WTC11 (cell line): Measurements from ENCODE around the gene TEX35.
A peak's percentile ranks its signal among the peaks of the same experiment; 100 is the strongest.

Source experiments
- TF ChIP-seq, protein P1 (sequence below): sonication (generic); formaldehyde crosslinking; IDR thresholded peaks from 2 replicates; pipeline ENCODE4 v1.8.0; 2023; ENCODE audit warnings: mild to moderate bottlenecking, missing genetic modification reagents
- TF ChIP-seq, protein P2 (sequence below): fragments of 200-600 bp; IDR thresholded peaks from 2 replicates; pipeline ENCODE4 v1.8.0; 2022; ENCODE audit warnings: antibody characterized with exemption

DNA sequence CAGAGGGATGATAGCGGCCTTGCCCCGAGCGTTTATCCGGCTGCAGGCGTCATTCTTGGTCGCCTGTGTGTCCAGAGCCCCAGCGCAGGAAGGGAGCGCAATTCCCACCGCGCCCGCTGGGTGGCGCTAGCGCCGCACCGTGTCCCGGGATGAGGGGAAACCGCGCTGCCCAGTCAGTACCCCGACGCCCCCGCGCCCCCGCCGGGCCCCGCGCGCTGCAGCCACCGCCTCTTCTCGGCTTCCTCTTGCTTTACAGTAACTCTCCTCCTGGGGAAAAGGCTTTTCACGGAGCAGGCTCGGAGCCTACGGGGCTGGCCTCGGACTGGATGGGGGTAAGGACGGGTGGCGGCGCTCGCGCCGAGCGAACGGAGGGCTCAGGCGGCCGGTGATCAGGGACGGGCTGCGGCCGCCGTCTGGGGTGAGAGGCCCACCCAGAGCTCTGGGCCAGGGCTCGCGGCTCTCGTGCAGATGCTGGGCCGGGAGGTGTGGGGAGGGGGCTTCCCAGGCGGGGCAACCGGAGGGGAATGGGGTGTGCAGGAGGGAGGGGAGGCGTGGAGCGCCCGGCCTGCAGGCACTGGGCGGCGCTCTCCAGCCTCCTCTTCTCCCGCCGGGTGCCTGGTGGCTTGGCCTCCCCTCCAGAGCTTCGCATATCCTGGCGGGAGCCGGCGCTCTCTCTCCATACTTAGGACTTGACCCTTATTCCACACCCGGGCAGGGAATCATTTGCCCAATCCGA is 29.8 kb downstream of the TEX35 start:
- TF ChIP-seq, protein P1, sequence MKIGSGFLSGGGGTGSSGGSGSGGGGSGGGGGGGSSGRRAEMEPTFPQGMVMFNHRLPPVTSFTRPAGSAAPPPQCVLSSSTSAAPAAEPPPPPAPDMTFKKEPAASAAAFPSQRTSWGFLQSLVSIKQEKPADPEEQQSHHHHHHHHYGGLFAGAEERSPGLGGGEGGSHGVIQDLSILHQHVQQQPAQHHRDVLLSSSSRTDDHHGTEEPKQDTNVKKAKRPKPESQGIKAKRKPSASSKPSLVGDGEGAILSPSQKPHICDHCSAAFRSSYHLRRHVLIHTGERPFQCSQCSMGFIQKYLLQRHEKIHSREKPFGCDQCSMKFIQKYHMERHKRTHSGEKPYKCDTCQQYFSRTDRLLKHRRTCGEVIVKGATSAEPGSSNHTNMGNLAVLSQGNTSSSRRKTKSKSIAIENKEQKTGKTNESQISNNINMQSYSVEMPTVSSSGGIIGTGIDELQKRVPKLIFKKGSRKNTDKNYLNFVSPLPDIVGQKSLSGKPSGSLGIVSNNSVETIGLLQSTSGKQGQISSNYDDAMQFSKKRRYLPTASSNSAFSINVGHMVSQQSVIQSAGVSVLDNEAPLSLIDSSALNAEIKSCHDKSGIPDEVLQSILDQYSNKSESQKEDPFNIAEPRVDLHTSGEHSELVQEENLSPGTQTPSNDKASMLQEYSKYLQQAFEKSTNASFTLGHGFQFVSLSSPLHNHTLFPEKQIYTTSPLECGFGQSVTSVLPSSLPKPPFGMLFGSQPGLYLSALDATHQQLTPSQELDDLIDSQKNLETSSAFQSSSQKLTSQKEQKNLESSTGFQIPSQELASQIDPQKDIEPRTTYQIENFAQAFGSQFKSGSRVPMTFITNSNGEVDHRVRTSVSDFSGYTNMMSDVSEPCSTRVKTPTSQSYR = 0 out of 2 replicates have a peak, but pooled peaks have one; percentile 29
- TF ChIP-seq, protein P2, sequence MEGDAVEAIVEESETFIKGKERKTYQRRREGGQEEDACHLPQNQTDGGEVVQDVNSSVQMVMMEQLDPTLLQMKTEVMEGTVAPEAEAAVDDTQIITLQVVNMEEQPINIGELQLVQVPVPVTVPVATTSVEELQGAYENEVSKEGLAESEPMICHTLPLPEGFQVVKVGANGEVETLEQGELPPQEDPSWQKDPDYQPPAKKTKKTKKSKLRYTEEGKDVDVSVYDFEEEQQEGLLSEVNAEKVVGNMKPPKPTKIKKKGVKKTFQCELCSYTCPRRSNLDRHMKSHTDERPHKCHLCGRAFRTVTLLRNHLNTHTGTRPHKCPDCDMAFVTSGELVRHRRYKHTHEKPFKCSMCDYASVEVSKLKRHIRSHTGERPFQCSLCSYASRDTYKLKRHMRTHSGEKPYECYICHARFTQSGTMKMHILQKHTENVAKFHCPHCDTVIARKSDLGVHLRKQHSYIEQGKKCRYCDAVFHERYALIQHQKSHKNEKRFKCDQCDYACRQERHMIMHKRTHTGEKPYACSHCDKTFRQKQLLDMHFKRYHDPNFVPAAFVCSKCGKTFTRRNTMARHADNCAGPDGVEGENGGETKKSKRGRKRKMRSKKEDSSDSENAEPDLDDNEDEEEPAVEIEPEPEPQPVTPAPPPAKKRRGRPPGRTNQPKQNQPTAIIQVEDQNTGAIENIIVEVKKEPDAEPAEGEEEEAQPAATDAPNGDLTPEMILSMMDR = peak; percentile 100
